Stimulated activated CD4-positive, alpha-beta T cell treated with anti-CD3 and anti-CD28 coated beads, Interleukin-1b, Interleukin-23, amount 100 ng/mL, for 24 hours (primary cell): ENCODE measurements around the gene USP10.
A peak's percentile ranks its signal among the peaks of the same experiment; 100 is the strongest.

Experiments used
- DNase-seq, 4 experiments: peaks; one replicate each; pipeline ENCODE4 v3.0.0-alpha.2; 2020; ENCODE audit warnings: low read depth in 4 of 4, low spot score in 1 of 4

USP10 gene

DNA sequence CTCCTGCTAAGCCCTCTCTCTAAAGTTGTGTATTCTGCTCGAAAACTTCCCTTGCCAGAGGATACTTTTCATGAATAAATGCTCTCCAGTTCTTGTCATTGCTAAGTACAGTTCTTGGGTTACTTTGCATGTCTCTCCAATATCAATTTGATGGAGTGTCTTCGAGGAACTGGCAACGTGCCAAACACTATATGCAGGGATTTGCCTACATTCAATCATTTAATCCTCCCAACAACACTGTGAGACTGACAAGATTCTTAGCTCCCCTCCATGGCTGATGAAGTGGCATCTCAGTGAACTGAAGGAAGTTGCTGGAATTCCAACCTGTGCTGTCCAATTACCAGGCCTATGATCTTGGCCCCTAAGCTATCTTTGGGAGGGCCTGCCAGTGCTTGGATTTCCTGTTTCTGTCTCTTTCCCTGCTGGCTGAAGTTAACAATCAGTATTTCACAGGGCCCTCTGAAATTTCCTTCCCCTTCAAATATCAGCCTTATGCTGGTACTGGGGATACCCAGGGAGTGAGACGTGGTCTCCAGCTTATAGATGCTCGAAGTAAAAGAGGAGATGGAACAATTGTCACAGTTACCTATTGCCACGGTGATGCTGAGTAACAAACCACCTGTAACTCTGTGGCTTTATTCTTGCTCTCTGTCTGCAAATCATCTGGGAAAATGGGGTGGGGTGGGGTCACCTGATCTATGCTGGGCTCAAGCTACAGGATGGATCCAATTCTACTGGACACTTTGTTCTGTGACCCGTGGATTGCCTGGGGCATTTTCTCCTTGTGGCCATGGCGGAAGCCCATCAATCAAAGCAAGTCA, 100.6 kb downstream of the USP10 start:
- DNase-seq = no peak

DNA sequence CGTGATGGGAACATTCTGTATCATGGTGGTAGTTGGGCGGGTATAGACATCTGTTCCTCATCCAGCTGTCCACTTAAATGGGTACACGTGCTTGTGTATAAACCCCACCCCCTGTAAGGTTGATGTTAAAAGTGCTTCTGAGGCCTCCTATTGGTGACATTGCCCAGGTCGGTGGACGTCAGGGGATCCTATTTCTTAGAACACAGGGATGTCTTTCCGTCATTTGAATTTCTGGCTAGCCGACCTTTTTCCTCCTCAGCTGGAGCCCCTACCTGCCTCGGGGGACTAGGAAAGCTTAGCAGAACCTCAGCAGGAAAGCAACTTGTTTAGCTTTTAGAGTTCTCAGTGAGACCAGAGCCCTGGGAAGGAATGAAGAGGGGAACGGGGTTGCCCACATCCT, 103.3 kb downstream of the USP10 start:
- DNase-seq = no peak

DNA sequence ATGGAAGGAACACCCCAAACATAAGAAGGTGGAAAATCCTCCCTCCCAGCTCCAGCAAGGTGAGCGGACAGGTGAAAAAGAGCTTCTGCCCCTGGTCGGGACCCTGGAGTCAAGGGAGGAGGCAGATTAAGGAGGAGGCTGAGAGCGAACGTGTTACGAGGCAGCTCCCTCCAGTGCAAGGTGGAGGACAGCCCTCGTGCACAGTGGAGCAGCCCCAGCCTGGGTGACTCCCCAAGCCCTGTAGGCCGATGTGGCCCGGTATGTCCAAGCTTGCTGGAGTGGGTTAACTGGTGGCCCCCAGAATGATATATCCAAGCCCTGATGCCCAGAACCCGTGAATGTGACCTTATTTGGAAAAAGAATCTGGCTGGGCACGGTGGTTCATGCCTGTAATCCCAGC, 104.5 kb downstream of the USP10 start:
- DNase-seq = no peak

DNA sequence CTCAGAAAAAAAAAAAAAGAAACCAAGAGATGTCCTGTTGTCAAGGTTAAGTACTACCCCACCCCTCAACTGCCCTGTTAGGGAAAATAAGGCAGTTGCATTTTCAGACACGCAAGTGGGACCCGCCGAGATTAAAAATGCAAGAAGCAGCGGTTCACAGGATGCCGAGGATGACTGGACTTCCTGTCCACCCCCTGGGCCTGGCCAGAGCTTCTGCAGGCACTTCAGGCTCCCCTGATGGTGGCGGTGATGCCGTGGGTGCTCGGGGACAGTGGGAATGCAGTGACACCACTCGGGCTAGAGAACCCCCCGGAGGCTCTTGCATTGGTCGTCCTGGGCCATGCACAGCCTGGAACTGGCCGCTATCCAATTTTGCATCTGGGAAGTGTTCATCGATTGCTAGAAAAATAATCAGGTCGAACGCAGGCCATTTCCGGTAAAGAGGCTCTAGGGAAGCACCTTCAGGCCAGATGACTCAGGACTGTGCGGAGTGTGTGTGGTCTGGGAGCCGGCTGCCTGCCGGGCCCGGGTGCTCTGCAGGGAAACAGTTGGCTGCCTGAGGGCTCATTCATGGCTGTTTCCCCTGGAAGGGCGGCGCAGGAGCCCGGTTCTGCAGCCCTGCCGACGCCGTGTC, 106.6 kb downstream of the USP10 start:
- no peak for DNase-seq

DNA sequence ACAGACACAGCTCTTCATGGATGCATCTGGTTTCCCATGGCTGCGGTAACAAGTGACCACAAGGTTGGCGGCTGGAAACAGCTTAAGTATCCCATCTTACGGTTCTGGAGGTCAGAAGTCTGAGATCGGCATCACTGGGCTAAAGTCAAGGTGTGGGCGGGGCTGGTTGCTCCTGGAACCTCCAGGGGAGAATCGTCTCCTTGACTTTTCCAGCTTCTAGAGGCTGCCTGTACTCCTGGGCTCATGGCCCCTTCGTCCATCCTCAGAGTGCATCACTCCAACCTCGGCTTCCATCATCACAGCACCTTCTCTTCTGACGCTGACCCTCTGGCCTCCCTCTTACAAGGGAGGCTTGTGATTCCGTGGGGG, 107.1 kb downstream of the USP10 start:
- DNase-seq = no peak

DNA sequence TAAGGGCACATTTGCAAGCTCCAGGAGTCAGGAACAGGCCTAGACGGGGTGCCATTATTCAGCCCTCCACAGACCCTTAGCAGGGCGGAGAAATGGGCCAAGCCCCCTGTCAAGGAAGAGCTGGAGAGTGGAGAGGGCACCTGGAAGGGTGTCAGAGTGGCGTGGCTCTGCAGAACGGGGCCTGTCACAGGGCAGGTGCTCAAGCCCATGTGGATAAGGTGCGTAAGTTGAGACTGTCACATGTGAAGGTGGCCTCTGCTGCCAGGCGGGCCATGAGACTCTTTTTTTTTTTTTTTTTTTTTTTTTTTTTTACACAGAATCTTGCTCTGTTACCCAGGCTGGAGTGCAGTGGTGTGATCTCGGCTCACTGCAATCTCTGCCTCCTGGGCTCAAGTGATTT, 108.0 kb downstream of the USP10 start:
- no peak for DNase-seq

DNA sequence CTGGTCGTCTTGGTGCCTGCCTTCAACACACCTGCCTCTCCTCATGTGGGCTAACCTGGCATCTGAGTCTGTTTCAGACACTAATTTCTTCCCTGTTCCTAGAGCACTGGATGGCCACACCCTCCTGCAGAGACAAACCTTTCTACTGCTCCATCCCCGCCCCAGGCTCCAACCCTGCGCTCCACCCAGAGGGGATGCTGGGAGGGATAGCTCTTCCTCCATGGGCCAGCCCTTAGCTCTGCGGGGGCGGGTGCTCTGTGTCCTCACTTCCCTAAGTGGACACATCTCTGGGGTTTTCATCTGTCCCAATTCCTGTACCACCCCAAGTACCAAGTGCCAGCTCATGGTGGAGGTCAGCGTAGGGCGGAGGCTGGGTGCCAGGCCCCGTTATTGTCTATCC, 109.0 kb downstream of the USP10 start:
- no peak for DNase-seq

DNA sequence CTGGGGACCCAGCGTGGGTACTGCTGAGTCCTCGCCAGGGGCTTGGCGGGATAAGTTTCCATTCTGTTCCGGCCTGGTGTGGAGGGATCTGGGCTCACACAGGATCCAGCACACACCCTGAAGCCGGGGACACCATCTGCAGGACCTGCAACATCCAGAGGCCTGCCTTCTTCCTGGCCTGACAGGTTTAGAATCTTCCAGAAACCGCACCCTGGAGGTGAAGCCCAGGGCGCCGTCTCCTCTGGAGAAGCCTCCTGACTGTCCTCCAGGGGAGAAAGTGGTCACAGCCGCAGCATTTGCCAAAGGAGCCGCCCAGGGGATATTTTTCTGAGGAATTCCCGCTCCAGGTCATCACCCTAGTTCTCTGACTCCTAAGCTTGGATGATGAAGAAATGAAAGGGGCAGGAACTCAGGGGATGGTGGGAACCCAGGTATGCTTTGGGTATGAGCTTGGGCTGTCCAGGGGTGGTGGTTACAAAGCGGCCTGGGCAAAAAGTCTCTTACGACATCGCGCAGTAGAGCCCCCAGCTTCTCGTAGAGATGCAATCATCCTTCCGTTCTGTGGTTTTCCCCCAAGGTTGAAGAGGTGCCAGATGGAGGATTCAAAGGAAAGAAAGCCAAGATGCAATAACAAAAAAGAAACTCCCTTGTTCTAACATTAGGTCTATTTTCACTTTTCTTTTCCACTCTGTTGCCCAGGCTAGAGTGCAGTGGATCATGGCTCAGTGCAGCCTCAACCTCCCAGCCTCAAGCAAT, 110.9 kb downstream of the USP10 start:
- peak in 1 of 4 experiments; percentile 4 for DNase-seq

DNA sequence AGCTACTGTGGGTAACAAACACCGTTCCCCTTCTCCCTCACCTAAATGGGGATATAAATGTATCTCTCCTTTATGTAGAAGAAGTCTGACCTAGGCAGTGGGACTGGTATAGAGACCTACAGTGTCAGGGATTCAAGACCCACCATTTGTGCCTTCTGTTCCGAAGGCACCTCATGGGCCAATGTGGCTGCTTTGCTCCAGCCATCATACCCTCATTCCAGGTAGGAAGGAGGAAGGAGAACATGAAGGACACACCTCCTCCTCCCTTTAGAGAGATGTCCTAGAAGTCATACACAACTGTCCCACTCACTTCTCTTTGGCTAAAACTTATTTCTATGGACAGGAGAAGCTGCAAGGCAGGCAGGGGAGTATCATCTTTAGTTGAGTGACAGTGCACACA, 111.7 kb downstream of the USP10 start:
- DNase-seq = no peak

DNA sequence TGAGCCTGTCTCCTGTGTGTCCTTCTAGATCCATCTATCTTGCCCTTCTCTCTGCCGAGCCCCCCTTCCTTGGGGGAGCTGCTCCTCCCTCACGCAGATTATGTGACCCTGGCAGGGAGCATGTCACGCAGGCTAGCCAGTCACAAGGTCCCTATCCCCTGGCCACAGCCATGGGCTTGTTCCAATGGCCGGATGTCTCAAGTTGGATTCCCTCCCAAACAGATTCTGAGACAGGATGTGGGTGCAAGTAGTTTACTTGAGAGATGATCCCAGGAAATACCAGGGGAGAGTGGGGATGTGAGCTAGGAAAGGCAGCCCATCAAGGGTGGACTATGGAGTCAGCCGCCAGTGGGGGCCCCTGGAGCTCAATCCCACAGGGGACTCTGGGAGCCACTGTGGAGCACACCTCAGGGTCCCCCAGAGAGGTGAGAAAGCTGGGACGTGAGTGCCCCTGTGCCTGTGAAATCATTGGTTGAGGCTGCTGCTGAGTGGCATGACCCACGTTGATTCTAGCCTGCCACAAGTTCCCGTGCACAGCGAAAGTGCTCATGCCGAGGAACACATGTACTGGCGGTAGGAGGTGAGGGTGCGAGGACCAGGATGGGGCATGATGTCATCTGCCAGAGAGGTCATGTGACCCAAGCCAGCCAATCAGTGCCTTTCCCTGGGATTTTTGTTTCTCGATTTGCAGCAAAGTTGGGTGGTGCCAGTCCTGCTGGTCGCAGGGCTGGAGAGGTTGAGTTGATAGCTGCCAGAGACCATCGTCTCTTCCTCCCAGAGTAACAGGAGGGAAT, 113.5 kb downstream of the USP10 start:
- DNase-seq = no peak

DNA sequence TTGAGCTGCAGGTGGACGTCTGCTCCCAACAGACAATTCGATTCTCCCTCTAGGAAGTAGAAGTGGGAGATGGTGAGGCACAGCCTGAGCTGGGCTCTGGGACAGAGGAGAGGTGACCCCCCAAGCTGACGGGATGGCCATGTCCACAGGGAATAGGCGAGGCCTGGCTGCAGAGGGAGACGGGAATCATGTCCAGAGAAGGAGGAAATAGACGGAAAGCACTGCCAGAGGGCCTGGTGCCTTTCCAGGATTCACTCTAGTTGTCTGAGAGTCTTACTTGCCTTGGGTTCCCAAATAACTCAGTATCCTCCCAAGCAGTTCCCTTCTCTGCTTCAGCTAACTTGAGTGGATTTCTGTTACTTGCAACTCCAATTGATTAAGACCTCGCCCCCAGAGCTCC, 115.7 kb downstream of the USP10 start:
- DNase-seq = no peak

DNA sequence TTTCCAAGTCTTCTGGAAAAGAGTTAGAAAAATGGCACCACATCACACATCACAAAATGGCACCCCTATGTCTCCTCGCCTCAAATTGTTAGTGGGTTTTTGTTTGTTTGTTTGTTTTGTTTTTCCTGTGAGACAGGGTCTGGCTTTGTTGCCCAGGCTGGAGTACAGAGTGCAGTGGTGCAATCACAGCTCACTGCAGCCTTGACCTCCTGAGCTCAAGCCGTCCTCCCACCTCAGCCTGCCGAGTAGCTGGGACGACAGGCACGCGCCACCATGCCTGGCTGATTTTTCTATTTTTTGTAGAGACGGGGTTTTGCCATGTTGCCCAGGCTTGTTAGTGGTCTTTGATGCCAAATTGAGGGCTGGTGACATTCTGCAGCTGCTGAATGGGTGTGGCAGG, 116.2 kb downstream of the USP10 start:
- DNase-seq = no peak

DNA sequence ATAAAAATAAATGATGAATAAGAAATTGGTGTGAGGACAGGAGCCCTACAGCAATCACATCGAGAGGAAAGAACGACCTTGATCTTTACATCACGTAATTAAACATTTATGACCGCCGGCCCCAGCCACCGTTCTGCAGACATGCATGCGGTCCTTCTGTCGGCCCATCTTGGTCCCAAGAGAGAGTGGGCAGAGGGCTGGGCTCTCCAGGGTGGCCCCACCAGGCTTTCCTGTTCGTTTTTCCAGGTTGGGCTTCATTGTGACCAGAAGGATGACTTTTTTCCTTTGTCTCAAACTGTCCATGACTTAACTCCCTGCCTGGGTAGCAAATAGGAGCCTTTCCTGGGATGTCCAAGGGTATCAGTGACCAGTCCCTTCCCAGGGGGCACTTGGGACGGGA, 116.7 kb downstream of the USP10 start:
- no peak for DNase-seq

DNA sequence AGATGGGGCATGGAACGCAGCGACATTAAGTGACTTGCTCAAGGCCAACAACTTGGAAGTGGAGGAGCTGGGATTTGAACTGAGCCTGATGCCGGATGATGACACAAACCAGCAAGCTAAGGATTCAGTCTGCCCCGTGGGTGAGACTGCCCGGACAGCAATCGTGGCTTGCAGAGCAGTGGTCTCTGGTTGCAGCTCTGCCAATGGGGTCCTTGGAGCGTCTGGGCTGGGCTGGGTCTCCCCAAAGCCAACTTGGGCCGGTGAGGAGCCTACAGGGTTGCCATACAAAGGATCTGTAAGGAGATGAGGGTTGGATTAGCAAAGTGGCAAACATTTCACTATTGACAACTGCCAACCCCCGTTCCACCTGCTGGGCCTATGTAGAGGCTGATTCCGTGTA, 117.4 kb downstream of the USP10 start:
- no peak for DNase-seq

DNA sequence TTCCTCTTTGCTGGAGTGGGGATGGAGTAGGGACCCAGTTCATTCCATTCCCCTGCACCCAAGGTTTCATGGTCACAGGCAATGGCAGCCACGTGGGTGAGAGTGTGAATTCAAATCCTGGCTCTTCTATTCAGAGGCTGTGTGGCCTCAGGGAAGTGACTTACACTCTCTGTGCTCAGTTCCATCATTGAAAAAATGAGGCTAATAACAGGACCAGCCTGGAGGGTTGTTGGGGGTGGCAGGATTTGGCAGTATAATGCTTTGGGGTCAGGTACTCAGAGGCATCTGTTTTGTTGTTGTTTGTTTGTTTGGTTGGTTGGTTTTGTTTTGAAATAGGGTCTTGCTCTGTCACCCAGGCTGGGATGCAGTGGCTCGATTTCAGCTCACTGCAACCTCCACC, 117.8 kb downstream of the USP10 start:
- DNase-seq = no peak

DNA sequence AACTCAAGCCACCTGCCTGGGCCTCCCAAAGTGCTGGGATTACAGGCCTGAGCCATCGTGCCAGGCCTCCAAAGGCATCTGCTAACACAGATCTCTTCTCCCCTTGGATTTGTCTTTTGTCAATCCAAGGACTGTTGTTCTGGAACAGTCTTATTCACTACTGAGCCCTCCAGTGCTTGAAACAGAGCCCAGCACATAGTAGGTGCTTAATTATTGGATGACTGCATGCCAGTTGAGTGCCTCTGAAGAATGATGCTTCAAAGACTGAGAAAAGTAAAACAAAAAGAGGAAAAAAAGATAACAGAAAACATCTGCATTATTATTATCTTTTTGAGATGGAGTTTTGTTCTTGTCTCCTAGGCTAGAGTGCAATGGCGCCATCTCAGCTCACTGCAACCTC, 118.3 kb downstream of the USP10 start:
- no peak for DNase-seq

DNA sequence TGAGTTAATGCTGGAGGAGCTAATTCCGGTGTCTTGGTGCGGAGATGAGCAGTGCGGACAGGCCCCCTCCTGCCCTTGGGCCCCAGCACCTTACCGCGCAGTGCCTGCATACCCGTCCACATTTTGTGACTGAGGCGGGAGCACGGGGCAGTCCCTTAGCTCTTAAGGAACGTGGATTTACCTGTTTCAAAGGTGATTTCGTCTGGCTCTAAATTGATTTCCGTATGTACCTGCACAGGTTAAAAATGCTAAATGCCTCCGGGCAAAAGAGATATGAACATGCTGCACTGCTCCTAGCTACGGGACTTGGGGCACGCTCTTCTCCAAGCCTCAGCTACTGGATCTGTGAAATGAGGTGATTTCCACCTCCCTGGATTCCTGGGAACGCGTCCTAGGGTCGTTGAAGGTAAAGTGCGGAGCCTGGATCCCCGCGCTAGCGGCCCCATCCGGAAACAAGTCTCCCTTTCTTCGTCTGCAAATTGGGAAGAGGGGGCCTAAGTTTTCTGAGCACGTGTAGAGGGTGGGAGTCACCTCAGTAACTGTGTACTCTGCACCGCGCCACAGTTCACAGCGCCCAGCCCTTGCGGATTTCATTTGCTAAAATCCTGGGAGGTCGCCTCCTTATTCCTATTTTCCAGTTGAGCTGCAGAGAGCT, 119.3 kb downstream of the USP10 start:
- DNase-seq = no peak

DNA sequence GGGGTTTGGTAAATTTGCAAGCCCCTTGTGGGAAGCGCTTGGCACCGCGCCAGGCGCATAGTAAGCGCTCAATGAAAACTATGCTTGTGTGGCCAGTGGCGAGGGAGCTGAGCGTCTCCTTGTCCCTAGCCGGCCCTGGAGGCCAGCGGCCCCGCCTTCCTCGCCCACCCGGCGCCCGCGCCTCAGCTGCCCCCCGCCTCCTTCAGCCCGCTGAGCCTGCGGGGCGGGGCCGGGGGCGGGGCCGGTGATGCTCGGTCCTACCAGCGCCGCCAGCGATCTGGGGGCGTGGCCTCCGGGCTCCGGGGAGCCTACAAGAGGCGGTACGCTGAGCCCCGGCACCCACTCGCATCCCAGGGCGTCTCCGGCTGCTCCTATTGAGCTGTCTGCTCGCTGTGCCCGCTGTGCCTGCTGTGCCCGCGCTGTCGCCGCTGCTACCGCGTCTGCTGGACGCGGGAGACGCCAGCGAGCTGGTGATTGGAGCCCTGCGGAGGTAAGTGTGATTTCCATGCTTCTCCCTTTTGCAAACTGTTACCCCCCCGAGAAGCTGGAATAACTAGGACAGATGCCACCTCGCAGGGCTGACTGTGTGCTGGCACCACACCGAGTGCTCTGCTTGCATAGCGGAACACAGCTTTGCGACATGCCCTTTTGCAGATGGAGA, 120.0 kb downstream of the USP10 start, which contains the start of gene CRISPLD2:
TSS of gene CRISPLD2 (plus strand) at position 342 of the 661 bp plus-strand sequence. CDS start 18,511 bp downstream, outside the sequence.
- DNase-seq = peak; percentile 76 to 88 (median 80)

DNA sequence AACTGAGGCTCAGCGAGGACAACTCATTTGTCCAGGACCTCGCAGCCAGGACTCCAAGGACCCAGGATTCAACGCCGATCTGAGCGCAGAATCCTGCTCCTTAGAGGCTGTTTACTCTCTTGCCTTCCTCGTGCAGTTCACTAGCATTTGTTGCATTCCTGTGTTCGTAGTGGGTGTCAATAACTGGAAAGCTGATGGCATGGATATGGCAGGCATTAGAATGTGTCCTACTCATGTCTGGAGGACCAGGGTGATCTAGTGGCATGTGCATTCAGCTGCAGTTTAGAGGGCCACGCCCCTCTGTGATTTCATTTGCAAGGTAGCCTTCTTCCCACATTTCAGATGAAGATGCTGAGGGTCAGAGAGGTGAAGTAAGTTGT, 120.5 kb downstream of the USP10 start:
- DNase-seq = no peak

DNA sequence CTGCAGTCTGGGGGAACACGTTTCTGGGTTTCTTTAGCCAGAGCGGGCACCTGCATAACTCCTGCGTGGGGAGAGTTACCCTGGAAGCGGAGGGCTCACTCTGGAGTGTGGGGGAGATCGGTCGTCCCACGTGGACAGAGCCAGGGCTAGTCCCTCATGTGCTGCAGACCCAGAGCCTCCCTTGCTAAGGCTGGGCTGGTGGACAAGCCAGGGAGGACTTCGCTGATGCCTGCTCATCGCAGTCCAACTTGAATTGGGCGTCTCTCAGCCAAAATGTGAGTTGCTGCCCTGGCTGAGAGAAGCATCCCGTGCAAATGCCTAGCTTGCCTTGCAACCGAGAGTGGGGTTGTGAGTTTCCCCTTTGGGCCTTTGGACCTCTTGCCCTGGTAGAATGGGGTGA, 121.0 kb downstream of the USP10 start:
- no peak for DNase-seq
